ENCODE data around the gene RNF31.
A peak's percentile ranks its signal among the peaks of the same experiment; 100 is the strongest.

Gene RNF31

DNA sequence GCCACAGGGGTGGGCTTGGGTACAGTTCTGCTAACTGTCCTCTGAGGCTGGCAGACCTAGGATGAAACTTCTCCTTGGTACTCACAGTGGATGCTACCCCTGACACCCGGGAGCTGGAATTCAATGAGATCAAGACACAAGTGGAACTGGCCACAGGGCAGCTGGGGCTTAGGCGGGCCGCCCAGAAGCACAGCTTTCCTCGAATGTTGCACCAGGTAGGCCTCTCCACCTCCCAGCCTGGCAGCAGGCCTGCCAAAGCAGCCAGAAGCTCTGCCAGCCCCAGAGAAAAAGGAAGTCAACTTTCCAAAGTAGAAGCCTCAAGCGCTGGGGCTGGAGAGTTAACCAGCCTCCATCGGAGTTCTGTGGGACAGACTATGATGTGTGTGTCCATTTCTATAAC lies 30.1 kb upstream of the RNF31 start:
- DNase-seq = no peak

DNA sequence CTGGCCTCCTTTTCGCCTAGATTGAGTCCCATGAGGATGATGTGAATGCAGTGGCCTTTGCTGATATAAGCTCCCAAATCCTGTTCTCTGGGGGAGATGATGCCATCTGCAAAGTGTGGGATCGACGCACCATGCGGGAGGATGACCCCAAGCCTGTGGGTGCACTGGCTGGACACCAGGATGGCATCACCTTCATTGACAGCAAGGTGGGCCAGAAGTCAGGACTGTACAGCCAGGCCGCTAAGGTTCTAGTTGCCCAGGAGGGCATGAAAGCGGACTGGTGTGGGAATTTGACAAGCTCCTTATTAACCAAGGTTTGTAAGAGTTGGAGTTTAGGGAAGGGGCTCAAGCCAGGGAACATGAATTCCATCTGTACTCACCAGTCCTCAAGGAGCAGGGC lies 27.6 kb upstream of the RNF31 start:
- DNase-seq = no peak

DNA sequence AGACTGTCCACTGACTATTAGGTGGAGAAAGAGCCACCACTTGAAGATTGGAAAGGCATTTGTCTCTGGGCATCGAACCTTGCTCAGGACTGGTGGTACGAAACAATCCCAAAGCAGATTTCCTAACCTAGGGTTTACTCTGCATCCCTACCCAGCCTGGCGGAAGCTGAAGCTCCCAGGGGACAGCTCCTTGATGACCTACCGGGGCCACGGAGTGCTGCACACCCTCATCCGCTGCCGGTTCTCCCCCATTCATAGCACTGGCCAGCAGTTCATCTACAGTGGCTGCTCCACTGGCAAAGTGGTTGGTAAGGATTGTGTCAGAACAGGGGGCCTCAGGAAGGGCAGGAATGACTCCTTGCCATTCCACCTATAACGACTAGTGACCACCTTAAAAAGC lies 26.1 kb upstream of the RNF31 start:
- no peak for DNase-seq

DNA sequence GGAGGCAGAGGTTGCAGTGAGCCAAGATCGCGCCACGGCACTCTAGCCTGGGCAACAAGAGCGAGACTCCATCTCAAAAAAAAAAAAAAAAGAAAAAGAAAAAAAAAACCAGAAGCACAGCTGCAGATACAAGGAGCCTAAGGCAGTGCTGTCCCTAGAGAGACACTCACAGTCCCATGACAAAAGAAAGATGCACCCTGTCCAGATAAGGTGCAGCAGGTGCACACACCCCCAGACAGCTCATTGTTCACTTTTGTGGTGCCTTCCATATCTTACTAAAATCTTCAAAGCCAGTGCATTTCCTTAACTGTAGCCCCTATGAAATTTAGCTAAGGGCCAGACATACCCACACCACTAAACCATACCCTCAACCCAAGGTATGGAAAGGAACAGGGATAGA lies 24.9 kb upstream of the RNF31 start:
- no peak for DNase-seq

DNA sequence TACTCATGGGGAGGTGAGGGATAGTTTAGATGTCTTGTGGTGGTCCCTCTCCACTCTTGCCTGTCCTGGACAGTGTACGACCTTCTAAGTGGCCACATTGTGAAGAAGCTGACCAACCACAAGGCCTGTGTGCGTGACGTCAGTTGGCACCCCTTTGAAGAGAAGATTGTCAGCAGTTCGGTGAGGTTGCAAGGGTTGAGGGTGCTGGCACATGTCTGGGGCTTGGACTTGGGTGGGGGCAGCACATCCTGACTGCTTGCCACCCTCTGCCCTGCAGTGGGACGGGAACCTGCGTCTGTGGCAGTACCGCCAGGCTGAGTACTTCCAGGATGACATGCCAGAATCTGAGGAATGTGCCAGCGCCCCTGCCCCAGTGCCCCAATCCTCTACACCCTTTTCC lies 24.4 kb upstream of the RNF31 start:
- no peak for DNase-seq

DNA sequence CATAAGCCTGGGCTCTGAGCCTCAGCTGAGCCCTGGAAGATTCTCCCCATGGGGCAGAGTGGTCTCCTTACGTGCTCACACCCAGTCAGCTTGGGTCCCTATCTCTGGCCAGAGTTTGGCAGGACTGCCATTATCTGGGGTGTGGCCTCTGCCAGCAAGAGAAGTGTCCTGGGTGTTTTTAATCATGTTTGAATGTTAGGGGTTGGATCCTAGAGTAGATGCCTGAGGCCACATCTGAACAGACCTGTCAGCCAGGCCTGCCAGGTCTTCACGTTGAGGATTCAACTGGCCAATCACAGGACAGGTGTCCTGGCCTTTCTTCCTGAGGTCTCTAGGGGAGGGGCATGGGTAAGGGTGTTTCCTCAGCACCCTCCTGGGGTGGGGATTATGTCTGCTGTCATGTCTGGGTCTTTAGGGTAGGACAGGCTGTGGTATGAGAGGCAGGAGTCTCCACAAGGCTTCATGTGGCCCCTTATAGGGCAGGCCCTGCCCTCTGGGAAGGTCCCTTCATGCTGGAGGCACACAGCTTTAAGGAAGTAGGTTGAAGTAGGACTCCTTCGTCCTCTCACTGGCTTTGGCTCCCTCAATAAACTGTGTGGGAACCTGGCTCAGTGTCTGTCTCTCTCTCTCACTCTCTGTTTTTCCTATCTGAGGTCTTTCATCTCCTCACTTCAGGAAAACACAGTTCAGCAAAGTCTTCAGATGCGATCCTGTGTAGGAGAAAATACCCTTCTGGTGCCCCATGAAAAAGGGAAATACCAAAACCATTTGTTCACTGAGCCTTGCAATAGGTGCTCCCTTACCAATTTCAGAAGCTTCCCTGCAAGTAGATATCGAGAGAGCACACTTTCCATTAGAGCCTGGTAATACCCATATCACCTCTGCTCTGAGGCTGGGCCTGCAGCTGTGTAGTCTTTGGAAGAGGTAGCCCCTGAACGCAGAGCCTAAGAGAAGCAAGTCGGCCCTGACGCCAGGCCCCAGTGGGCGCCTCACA lies 23.6 kb upstream of the RNF31 start:
- no peak for DNase-seq

DNA sequence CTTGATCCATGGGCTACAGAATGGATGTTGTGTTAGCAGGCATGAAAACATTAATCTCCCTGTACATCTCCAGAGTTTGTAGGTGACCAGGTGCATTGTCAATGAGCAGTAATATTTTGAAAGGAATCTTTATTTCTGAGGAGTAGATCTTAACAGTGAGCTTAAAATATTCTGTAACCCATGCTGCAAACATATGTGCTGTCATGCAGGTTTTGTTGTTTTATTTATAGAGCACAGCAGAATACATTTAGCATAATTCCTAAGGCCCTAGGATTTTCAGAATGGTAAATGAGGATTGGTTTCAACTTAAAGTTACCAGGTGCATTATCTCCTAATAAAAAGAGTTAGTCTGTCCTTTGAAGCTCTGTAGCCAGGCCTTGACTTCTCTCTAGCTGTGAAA lies 20.4 kb upstream of the RNF31 start:
- DNase-seq = no peak

DNA sequence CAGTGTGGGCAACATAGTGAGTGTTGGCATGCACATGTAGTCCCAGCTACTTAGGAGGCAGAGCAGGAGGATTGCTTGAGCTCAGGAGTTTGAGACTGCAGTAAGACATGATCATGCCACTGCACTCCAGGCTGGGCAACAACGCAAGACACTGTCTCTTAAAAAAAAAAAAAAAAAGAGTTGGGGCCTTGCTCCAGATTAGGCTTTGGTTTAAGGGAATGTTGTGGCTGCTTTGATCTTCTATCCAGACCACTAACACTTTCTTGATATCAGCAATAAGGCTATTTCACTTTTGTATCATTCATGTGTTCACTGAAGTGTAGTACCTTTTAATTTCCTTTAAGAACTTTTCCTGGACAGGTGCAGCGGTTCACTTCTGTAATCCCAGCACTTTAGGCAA lies 19.6 kb upstream of the RNF31 start:
- no peak for DNase-seq

DNA sequence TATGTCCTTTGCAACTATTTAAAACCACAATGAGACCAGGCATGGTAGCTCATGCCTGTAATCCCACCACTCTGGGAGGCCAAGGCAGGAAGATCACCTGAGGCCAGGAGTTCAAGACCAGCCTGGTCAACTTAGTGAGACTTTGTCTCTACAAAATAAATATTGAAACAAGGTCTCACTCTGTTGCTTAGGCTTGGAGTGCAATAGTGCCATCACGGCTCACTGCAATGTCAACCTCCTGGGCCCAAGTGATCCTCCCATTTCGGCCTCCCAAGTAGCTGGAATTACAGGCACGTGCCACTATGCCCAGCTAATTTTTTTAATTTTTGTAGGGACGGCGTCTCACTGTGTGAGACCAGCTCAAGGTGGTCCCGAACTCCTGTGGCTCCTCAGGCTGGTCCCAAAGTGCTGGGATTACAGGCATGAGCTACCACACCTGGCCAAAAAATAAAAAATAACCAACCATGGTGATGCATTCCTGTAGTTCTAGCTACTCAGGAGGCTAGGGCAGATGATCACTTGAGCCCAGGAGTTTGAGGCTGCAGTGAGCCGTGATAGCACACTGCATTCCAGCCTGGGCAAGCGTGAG lies 17.8 kb upstream of the RNF31 start:
- DNase-seq = no peak

DNA sequence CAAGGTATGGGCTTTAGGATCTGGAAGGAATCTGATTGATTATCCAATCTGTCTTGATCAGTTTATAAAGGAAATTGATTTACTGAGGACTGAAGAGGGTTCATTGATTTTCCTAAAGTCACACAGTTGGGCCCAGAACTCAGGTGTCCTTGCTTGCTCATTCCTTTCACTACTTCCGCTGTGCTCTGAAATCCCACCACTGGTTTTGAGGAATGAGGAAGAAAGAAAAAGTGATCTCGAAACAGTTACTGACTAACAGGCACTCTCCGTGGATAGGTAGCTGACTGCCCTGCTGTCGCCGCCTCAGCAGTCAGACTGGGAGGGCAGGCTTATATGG lies 16.9 kb upstream of the RNF31 start, which contains the start of gene FITM1:
TSS of gene FITM1 (plus strand) at position 280 of the 337 bp plus-strand sequence. CDS start 905 bp downstream, outside the sequence.
- DNase-seq = no peak

DNA sequence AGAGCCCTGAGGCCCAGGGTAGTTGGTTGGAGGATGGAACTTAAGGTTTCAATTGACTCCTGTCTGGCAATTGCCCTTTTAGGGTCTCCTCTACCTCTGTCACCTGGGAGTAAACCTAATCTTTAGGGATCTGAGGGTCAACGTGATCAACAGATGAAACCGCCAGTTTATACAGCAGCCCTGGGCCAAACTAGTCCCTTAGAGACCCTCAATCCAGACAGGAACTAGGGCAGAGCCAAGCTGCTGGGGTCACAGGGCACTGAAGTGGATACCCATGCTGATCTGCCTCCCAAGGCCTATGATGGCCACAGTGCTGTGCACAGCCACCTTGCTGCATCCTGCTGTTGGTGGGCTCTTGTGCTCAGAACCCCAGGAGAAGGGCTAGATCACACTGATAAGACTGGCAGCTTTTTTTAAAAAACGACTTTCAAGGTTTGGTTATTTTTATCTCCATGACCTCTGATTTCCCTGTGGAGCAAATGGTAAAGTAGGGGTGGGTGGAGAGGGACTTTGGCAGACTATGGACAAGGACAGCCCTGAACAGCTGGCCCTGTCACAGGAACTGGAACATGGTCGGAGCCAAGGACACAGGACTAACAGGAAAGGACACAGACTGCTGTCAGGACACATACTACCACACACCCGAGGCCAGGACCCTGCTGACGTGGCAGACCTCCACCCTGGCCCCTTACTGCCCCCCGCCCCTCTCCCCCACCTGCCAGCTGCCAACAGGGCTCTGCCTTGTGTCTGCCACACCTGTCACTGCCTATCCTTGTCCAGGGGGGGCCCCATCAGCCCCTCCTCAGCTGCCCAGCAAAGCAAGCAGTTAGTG lies 16.4 kb upstream of the RNF31 start:
- DNase-seq = no peak

DNA sequence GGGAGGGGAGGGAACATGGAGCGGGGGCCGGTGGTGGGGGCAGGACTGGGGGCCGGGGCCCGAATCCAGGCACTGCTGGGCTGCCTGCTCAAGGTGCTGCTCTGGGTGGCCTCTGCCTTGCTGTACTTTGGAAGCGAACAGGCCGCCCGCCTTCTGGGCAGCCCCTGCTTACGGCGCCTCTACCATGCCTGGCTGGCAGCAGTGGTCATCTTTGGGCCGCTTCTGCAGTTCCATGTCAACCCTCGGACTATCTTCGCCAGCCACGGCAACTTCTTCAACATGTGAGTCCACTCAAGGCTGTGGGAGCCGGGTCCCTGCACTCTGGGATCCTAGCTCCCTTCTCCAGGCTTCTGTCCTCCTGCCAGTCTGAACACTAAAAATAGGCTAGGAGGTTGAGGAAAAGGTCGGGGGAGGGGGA lies 15.7 kb upstream of the RNF31 start:
- DNase-seq = no peak

DNA sequence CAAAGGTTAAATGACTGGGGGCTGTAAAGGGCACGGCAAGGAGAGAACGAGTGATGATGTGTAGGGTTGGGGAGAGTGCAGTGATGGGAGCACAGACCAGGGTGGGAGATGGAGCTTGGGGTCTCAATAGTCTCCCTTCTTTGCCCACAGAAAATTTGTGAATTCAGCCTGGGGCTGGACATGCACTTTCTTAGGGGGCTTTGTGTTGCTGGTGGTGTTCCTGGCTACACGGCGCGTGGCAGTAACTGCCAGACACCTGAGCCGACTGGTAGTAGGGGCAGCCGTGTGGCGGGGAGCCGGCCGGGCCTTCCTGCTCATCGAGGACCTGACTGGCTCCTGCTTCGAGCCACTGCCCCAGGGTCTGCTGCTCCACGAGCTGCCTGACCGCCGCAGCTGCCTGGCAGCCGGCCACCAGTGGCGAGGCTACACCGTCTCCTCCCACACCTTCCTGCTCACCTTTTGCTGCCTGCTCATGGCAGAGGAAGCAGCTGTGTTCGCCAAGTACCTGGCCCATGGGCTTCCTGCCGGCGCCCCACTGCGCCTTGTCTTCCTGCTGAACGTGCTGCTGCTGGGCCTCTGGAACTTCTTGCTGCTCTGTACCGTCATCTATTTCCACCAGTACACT lies 15.1 kb upstream of the RNF31 start:
- DNase-seq = peak; percentile 17

DNA sequence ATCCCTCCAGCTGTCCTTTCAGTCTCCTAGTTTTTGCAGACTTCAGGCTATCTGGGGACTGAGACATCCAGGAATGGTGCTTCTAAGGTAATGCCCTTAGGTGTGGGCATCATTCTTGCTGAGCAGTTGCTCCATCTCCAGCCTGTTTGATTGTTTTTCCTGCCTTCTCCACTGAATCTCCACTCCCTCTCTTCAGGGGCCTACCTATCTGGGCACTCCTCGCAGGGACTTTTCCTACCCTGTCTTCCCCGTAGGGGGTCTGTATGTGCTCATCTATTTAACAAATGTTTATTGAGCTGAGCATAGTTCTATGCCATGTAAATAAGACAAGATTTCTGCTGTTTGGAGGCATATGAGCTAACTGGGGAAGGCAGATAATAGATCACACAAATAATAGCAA lies 14.3 kb upstream of the RNF31 start:
- no peak for DNase-seq

DNA sequence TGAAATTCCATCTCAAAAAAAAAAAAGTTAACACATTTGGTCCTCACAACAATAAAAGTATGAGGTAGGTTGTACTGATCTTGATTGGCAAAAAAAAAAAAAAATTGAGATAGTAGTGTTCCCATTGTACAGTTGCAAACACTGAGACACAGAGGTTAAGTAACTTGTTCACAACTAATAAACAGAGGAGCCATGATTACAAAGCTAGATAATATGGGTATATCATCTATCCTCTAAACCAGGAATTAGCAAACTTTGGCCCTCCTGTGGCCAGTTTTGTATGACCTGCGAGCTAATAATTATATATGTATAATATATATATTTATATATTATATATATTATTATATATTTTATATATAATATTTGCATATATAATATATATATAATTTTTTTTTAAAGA lies 13.6 kb upstream of the RNF31 start:
- DNase-seq = no peak

DNA sequence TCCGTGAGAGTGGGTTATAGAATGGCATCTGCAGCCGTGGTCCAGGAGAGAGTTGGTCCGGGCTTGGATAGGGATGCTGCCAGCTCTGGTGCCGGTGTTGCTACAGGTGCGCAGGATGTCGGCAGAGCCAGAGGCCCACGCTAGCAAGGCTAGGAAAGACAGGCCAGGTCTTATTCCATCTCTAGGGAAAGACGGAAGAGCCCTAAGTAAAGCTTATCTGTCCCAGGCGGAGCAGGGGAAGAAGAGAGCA lies 11.8 kb upstream of the RNF31 start:
- DNase-seq = no peak

DNA sequence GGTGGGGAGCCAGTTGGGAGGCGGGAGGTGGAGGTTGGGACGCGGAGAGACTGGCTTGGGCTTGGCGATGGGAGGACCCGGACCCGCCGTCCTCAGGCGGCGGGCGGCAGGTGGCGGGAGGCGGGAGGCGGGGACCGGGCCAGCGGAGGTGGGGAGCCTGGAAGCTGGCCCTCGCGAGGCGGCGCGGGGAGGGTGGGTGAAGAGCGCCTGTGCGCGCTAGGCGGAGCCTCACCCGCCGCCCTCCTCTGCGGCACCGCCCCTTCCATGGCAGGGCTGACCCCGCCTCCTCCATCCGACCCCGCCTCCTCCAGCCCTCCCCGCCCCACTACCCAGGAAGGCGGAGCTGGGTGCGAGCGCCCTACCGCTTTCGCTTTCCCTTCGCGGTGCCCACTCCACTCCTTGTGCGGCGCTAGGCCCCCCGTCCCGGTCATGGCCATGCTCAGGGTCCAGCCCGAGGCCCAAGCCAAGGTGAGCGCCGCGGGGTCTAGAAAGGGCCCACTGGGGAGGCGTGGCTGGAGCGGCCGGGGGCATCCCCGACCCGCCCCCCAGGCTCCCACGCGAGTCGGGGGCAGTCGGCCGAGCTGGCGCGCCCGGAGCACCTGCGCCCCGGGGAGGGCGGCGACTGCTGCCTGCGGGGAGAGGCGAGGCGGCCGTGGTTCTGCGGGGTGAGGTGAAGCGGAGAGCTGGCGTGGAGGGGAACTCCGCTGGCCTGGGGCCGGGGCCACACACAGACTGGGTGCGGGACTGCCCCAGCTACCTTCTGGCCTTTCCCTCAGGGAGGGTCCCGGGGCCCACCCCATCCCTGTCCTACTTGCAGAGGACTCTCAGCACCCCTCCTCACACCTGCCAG lies 11.2 kb upstream of the RNF31 start, which contains the start of gene PSME1:
TSS of gene PSME1 (plus strand) at position 361 of the 850 bp plus-strand sequence. CDS start at position 430, 69 bp downstream.
- peak; percentile 84 for DNase-seq

DNA sequence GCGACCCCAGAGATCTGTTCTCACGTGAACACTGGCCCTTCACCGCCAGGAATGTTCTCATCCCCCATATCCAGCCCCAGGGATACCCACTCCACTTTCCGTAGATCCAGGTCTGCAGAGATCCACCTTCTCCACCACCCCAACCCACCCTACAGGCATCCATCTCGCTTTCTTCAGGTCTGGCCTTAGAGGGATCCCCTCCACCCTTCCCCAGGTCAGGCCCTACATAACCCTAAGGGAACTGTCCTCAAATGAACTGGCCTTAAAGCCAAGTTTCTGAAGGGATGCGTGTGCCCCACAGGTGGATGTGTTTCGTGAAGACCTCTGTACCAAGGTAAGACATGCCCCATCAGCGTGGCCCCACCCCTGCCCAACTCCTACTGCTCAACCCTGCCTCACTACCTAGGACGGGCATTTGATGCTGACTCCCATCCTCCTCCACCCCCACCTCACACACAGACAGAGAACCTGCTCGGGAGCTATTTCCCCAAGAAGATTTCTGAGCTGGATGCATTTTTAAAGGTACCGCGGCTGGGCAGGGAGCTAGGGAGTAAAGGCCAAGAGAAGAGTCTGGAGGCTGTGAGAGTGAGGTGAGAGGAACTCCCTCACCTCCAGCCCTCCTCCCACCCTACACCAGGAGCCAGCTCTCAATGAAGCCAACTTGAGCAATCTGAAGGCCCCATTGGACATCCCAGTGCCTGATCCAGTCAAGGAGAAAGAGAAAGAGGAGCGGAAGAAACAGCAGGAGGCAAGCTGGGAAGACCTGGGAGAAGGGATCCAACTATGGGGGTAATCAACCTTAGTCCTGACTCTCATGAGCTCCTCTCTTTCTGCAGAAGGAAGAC lies 10.4 kb upstream of the RNF31 start:
- no peak for DNase-seq

DNA sequence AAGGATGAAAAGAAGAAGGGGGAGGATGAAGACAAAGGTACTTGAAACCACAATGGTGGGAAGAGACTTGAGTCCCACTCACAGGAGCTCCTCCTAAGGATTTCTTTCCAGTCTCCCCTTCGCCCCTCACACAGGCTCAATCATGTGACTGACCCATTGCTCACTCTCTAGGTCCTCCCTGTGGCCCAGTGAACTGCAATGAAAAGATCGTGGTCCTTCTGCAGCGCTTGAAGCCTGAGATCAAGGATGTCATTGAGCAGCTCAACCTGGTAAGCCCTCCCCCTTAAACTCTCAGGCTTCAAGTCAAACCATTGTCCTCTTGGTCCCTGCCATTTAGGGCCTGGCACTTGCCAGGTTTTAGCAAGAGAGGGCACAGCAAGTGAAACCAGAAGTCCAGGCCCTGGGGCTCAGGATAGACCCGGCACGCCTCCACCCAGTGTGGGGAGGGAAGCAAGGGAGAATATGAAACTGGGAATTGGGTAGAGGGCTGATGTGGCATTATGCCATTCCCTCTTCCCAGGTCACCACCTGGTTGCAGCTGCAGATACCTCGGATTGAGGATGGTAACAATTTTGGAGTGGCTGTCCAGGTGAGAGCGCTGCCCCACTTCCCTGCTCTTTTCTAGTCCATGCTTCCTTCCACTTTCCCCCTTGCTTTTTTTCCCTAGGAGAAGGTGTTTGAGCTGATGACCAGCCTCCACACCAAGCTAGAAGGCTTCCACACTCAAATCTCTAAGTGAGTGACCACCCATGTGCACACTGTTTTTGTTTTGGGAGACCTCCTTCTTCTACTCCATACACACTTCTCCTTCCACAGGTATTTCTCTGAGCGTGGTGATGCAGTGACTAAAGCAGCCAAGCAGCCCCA lies 9.5 kb upstream of the RNF31 start:
- no peak for DNase-seq
